Iris pigment epithelial cell (primary cell): Measurements from ENCODE around the gene CANX.

ENCODE experiments used
- DNase-seq: peaks from one replicate; pipeline ENCODE4 v3.0.0-alpha.2; 2011; ENCODE audit warnings: low read depth

CANX gene

DNA sequence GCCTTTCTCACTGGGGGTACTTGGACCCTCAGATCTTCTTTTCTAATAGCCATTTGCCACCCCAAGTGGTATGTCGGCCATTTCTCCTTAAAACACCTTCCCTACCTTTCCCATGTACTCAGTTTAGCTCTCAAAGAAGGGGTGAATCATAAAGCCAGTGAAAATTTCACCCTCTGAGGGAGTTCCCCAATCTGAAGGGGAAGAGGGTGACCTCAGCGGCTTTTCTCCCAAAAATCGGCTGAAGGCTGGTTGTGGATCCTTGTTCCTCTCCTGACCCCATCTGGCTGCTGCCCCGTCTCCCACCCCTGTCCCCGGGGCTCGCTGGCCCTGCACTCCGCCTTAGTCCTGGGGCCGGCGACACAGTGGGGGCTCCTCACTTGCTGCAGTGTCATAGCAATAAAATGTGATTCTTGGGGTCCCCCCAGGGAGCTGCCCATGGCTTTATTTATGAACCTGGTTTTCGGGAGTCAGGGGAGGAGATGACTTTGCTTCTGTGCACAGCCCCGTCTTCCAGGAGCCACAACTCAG, 77.7 kb downstream of the CANX start:
- no peak for DNase-seq

DNA sequence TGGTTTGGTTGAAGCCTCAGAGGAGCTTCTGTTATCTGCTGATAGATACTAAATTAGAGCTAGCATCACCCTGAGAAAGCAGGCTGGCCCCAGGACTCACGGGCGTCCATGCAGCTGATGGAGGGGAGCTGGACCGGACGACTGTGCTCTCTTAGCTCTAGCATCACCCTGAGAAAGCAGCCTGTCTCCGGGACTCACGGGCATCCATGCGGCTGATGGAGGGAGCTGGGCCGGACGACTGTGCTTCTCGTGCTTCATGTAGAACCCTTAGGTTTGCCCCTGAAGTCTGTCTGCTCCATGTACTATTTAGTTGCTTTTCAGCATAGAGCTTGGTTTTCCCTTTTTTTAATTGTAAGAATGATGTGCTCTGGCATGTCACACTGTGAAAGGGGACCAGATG, 78.7 kb downstream of the CANX start:
- DNase-seq = no peak

DNA sequence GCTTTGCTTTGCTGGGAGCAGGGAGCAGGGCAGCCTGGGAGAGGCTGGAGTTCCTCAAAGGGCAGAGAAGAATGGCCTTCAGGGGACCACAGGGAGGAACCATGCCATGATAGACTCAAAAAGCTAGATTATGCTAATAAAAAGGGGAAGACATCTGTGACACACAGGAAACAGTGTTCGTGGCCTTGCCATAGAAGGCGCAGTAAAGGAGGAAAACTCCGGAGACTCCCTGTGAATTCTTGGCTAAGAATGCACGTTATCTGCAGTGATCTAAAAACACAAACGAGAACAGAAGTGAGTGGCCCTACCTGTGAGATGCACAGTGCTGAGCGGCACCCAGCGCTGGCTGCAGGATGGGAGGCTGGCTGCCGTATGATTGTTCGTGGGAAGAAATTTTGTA, 79.1 kb downstream of the CANX start:
- DNase-seq = no peak

DNA sequence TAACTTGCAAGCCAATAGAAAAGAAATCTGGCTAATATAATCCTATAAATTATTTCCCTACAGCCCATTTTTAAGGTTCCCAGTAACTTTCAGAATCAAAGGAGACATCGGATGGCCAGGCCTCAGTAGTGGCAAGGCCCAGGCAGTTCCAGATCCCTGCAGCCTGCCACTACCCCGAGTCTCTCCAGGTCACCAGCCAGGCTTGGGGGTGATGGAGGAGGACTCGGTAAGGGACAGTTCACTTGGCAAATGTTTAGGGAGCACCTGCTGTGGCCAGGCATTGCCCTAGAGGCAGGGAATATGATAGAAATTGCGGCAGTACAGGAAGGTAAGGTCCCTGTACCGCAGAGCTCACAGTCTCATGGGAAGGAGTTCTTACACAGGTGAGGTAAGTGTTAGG, 79.8 kb downstream of the CANX start:
- no peak for DNase-seq

DNA sequence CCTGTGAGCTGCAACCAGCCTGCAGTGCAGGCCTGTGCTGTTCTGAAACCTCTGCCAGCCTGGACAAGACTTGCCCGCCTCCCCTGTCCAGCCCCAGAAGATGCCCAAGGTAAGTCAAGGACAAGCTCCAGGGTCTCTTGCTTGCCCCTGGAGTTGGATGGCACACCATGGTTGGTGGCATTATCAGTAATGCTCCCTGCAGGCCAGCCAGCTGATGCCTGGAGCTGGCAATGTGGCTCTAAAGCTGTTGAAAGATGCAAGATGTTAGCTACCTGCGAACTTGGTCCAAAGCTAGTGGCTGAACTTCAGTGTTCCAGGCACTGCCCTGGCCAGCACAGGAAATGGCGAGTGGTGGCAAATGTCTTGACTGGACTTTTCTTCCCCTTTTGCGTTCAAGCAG, 81.1 kb downstream of the CANX start:
- DNase-seq = no peak

DNA sequence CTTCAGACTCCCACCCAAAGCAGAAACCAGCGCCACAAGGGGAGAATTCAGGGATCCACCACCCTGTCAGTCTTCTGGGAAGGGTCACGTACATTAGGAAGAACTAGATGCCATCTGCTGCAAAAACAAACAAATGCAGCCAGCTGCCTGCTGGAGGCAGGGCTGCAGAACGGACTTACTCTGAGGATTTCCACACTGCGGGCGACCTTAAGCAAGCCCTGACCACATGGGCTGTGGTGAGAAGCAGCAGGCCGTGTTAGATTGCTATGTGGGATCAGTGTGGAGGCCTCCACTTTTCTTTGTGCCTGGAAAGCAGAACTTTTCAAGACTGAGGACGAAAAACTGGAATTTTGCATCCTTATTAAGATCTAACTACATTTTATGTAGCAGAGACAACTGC, 81.6 kb downstream of the CANX start:
- DNase-seq = peak; percentile 41
